GM10266 (cell line): ENCODE measurements around the gene AAK1.

Experiments used
- DNase-seq: peaks from one replicate; pipeline ENCODE4 v3.0.0; 2012; ENCODE audit errors: extremely low spot score
- CTCF ChIP-seq: IDR thresholded peaks from 2 replicates; pipeline ENCODE4 v1.5.1; 2012; ENCODE audit warnings: mild to moderate bottlenecking, low read depth; ENCODE audit not compliant: control insufficient read depth, insufficient read depth; ENCODE audit errors: missing control alignments

AAK1 gene

GRCh38 chr2:69521747-69522146 lies 121.8 kb downstream of the AAK1 start:
- TF ChIP-seq CTCF, result no peak

GRCh38 chr2:69518841-69519240 lies 124.7 kb downstream of the AAK1 start:
- no peak for DNase-seq
- TF ChIP-seq CTCF, result no peak

More at GRCh38 chr2:69521747-69522146, 121.8 kb downstream of the AAK1 start:
- DNase-seq, result no peak

- no peak for DNase-seq
- no peak for TF ChIP-seq CTCF
Observed at GRCh38 chr2:69517410-69517809, 126.1 kb downstream of the AAK1 start.

- no peak for TF ChIP-seq CTCF
- DNase-seq, result no peak
Observed at GRCh38 chr2:69514819-69515218, 128.7 kb downstream of the AAK1 start.

- no peak for DNase-seq
- TF ChIP-seq CTCF, result no peak
Observed at GRCh38 chr2:69514406-69514805, 129.1 kb downstream of the AAK1 start.

- DNase-seq, result no peak
- TF ChIP-seq CTCF, result no peak
Observed at GRCh38 chr2:69512446-69512845, 131.1 kb downstream of the AAK1 start.

GRCh38 chr2:69510204-69510603 lies 133.3 kb downstream of the AAK1 start:
- no peak for TF ChIP-seq CTCF
- DNase-seq, result no peak

GRCh38 chr2:69509750-69510140 lies 133.8 kb downstream of the AAK1 start:
- TF ChIP-seq CTCF, result no peak
- no peak for DNase-seq
